GM23338 (cell line): ENCODE data around the gene SRPX2. TPM values are rescaled to one million over a fixed set of nuclear protein-coding genes. Genes with fewer than 3 reads are reported as not detected.

Experiments
- ATAC-seq: fragments of 200-7000 bp; cut with Tn5 transposase; 3 replicates; pipeline ENCODE4 v1.9.1; 2020
- DNase-seq: peaks from one replicate; pipeline ENCODE4 v3.0.0-alpha.2; 2015; ENCODE audit warnings: low spot score
- H2AFZ ChIP-seq: fragments of 200-600 bp; sonication (generic); 2 replicates; pipeline ENCODE4 v1.8.0; 2016; ENCODE audit warnings: antibody characterized with exemption, mild to moderate bottlenecking, moderate library complexity
- H3F3A ChIP-seq: fragments of 200-600 bp; sonication (generic); replicated peaks from 2 replicates; pipeline ENCODE4 v1.8.0; 2017; ENCODE audit warnings: antibody characterized with exemption, mixed run types, low read depth
- H3K27ac ChIP-seq: fragments of 200-600 bp; sonication (generic); 2 replicates; pipeline ENCODE4 v1.6.1; 2016; ENCODE audit warnings: low read depth
- H3K27me3 ChIP-seq: fragments of 200-600 bp; sonication (generic); 2 replicates; pipeline ENCODE4 v1.8.0; 2016; ENCODE audit warnings: mild to moderate bottlenecking, mixed run types, moderate library complexity; ENCODE audit not compliant: insufficient read depth
- H3K36me3 ChIP-seq: fragments of 200-600 bp; sonication (generic); 2 replicates; pipeline ENCODE4 v1.8.0; 2016; ENCODE audit warnings: mild to moderate bottlenecking; ENCODE audit not compliant: insufficient read depth
- H3K4me1 ChIP-seq: fragments of 200-600 bp; sonication (generic); 2 replicates; pipeline ENCODE4 v1.8.0; 2016; ENCODE audit warnings: mild to moderate bottlenecking, moderate library complexity; ENCODE audit not compliant: insufficient read depth
- H3K4me2 ChIP-seq: fragments of 200-600 bp; sonication (generic); 2 replicates; pipeline ENCODE4 v1.7.1; 2017; ENCODE audit warnings: mixed run types
- H3K4me3 ChIP-seq: fragments of 200-600 bp; sonication (generic); 2 replicates; pipeline ENCODE4 v1.6.1; 2016; ENCODE audit warnings: mixed run types
- H3K79me2 ChIP-seq: fragments of 200-600 bp; sonication (generic); replicated peaks from 2 replicates; pipeline ENCODE4 v1.8.0; 2017; ENCODE audit warnings: mild to moderate bottlenecking; ENCODE audit not compliant: insufficient read depth
- H3K9me2 ChIP-seq: fragments of 200-600 bp; sonication (generic); 2 replicates; pipeline ENCODE4 v1.8.0; 2017; ENCODE audit not compliant: insufficient read depth
- H4K20me1 ChIP-seq: fragments of 200-600 bp; sonication (generic); replicated peaks from 2 replicates; pipeline ENCODE4 v1.8.0; 2017; ENCODE audit warnings: mild to moderate bottlenecking; ENCODE audit not compliant: insufficient read depth
- H3K27ac Mint-ChIP-seq: 2 replicates; pipeline ENCODE4 v1.8.0; 2020; ENCODE audit warnings: inconsistent platforms, mild to moderate bottlenecking, moderate library complexity, mixed read lengths
- H3K27me3 Mint-ChIP-seq: 3 replicates; pipeline ENCODE4 v1.8.0; 2022; ENCODE audit warnings: low read depth, mild to moderate bottlenecking, moderate library complexity, mixed read lengths, inconsistent platforms; ENCODE audit not compliant: insufficient read depth, poor library complexity
- H3K36me3 Mint-ChIP-seq: 3 replicates; pipeline ENCODE4 v1.8.0; 2021; ENCODE audit warnings: low read depth, mild to moderate bottlenecking, inconsistent platforms, moderate library complexity, mixed read lengths
- H3K4me1 Mint-ChIP-seq: 3 replicates; pipeline ENCODE4 v1.8.0; 2020; ENCODE audit warnings: mild to moderate bottlenecking, inconsistent platforms, mixed read lengths
- H3K4me3 Mint-ChIP-seq: 3 replicates; pipeline ENCODE4 v1.8.0; 2021; ENCODE audit warnings: moderate library complexity, mild to moderate bottlenecking, inconsistent platforms, mixed read lengths
- H3K9me3 Mint-ChIP-seq: 3 replicates; pipeline ENCODE4 v1.8.0; 2020; ENCODE audit warnings: moderate library complexity, mild to moderate bottlenecking, inconsistent platforms, mixed read lengths
- CREB1 ChIP-seq: fragments of 250-450 bp; sonication (Bioruptor Pico); IDR thresholded peaks from 2 replicates; pipeline ENCODE4 v1.5.0; 2020; ENCODE audit warnings: low read depth, mild to moderate bottlenecking, moderate library complexity
- EZH2 ChIP-seq: fragments of 200-600 bp; sonication (generic); IDR thresholded peaks from one replicate; pipeline ENCODE4 v1.8.0; 2017; ENCODE audit warnings: antibody characterized with exemption, mild to moderate bottlenecking, low read depth; ENCODE audit not compliant: unreplicated experiment
- EZH2phosphoT487 ChIP-seq: fragments of 200-600 bp; sonication (generic); IDR thresholded peaks from one replicate; pipeline ENCODE4 v1.8.1; 2018; ENCODE audit warnings: antibody characterized with exemption; ENCODE audit not compliant: unreplicated experiment
- ZNF331 ChIP-seq: fragments of 250-450 bp; sonication (Bioruptor Pico); IDR thresholded peaks from 2 replicates; pipeline ENCODE4 v1.5.0; 2020; ENCODE audit warnings: low read depth, mild to moderate bottlenecking, moderate library complexity
- polyA plus RNA-seq: library from polyadenylated mRNA; unstranded; fragments of >200 nt; fragmentation: Nextera tagmentation; extraction: Ambion mirVana; gene quantifications from 2 replicates; pipeline ENCODE4 v1.2.1, GENCODE V29; 2016
- total RNA-seq: library from RNA; depleted of rRNA; stranded (reverse); fragments of >200 nt; shearing (Covaris generic); gene quantifications from 2 replicates; pipeline ENCODE4 v1.2.3, GENCODE V29; 2014
- TF ChIP-seq, protein P1 (sequence below): fragments of 250-450 bp; sonication (Bioruptor Pico); IDR thresholded peaks from 2 replicates; pipeline ENCODE4 v1.5.0; 2020; ENCODE audit warnings: mild to moderate bottlenecking, moderate library complexity
- TF ChIP-seq, protein P2 (sequence below): IDR thresholded peaks from one replicate; pipeline ENCODE4 v1.6.1; 2018; ENCODE audit warnings: antibody characterized with exemption; ENCODE audit not compliant: unreplicated experiment

SRPX2 gene
- total and polyA plus RNA-seq, 2 experiments from 2014 or later = not detected

DNA sequence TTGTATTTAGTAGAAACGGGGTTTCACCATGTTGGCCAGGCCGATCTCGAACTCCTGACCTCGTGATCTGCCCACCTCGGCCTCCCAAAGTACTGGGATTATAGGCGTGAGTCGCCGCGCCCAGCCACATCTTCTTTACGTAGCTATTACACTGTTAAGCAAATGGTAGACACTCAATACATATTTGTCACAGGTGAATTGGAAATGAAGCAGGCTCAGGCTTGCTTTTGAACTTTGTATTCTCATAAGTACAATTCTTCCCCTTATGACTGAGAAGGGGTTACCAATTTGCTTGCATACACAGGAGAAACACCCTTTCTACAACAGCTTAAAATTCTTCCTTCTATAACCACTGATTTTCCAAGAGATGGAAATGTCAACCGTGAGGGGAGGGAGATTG, 787 bp upstream of the SRPX2 start (continued):
- TF ChIP-seq, protein P1, sequence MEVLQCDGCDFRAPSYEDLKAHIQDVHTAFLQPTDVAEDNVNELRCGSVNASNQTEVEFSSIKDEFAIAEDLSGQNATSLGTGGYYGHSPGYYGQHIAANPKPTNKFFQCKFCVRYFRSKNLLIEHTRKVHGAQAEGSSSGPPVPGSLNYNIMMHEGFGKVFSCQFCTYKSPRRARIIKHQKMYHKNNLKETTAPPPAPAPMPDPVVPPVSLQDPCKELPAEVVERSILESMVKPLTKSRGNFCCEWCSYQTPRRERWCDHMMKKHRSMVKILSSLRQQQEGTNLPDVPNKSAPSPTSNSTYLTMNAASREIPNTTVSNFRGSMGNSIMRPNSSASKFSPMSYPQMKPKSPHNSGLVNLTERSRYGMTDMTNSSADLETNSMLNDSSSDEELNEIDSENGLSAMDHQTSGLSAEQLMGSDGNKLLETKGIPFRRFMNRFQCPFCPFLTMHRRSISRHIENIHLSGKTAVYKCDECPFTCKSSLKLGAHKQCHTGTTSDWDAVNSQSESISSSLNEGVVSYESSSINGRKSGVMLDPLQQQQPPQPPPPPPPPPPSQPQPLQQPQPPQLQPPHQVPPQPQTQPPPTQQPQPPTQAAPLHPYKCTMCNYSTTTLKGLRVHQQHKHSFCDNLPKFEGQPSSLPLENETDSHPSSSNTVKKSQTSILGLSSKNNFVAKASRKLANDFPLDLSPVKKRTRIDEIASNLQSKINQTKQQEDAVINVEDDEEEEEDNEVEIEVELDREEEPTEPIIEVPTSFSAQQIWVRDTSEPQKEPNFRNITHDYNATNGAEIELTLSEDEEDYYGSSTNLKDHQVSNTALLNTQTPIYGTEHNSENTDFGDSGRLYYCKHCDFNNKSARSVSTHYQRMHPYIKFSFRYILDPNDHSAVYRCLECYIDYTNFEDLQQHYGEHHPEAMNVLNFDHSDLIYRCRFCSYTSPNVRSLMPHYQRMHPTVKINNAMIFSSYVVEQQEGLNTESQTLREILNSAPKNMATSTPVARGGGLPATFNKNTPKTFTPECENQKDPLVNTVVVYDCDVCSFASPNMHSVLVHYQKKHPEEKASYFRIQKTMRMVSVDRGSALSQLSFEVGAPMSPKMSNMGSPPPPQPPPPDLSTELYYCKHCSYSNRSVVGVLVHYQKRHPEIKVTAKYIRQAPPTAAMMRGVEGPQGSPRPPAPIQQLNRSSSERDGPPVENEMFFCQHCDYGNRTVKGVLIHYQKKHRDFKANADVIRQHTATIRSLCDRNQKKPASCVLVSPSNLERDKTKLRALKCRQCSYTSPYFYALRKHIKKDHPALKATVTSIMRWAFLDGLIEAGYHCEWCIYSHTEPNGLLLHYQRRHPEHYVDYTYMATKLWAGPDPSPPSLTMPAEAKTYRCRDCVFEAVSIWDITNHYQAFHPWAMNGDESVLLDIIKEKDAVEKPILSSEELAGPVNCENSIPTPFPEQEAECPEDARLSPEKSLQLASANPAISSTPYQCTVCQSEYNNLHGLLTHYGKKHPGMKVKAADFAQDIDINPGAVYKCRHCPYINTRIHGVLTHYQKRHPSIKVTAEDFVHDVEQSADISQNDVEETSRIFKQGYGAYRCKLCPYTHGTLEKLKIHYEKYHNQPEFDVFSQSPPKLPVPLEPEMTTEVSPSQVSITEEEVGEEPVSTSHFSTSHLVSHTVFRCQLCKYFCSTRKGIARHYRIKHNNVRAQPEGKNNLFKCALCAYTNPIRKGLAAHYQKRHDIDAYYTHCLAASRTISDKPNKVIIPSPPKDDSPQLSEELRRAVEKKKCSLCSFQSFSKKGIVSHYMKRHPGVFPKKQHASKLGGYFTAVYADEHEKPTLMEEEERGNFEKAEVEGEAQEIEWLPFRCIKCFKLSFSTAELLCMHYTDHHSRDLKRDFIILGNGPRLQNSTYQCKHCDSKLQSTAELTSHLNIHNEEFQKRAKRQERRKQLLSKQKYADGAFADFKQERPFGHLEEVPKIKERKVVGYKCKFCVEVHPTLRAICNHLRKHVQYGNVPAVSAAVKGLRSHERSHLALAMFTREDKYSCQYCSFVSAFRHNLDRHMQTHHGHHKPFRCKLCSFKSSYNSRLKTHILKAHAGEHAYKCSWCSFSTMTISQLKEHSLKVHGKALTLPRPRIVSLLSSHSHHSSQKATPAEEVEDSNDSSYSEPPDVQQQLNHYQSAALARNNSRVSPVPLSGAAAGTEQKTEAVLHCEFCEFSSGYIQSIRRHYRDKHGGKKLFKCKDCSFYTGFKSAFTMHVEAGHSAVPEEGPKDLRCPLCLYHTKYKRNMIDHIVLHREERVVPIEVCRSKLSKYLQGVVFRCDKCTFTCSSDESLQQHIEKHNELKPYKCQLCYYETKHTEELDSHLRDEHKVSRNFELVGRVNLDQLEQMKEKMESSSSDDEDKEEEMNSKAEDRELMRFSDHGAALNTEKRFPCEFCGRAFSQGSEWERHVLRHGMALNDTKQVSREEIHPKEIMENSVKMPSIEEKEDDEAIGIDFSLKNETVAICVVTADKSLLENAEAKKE (CRISPR knock-in tag) = no peak
- TF ChIP-seq EZH2phosphoT487 (no peak), ZNF331 (CRISPR knock-in tag) (no peak)

DNA sequence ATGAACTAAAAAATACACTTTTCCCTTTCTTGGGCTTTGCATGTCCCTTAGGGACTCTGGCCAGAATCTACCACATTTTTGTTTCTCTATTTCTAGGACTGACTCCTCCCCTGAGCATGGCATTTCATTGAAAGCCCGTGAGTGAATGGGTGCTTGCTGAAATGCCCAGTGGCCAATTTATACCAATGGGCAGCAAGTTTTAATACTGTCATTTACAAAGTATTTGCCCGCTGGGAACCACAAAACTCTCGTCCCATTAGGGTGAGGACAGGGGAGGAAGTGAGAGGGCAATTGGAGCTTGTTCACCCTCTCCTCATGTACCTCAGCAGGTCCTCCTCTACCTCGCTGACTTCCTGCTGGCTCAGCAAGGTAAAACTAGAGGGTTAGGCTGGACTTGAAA, 1.1 kb downstream of the SRPX2 start:
- no peaks in the 10 kb centered on the region for H3K27me3 ChIP-seq
- peaks cover 20% of the 10 kb centered on the region for H3K4me1 Mint-ChIP-seq
- H3K27me3 Mint-ChIP-seq = peaks cover 2% of the 10 kb centered on the region
- H3K36me3 Mint-ChIP-seq = no peaks in the 10 kb centered on the region
- no peak for DNase-seq
- no peak overlapping the region for H3K27ac Mint-ChIP-seq
- H3K79me2 ChIP-seq = no peaks in the 10 kb centered on the region
- H3K4me3 Mint-ChIP-seq = no peak overlapping the region
- no peaks in the 10 kb centered on the region for H3K9me3 Mint-ChIP-seq
- H4K20me1 ChIP-seq = no peaks in the 10 kb centered on the region
- no peak overlapping the region for H3K4me2 ChIP-seq
- ATAC-seq = no peak
- no peaks in the 10 kb centered on the region for H3K36me3 ChIP-seq
- no peak overlapping the region for H2AFZ ChIP-seq
- no peak overlapping the region for H3K4me3 ChIP-seq
- peaks cover 5% of the 10 kb centered on the region for H3K4me1 ChIP-seq
- H3F3A ChIP-seq = no peaks in the 10 kb centered on the region
- no peak overlapping the region for H3K27ac ChIP-seq
- H3K9me2 ChIP-seq = no peaks in the 10 kb centered on the region
- TF ChIP-seq, protein P1 (CRISPR knock-in tag) = no peak
- no peak for TF ChIP-seq CREB1
- TF ChIP-seq, protein P2, sequence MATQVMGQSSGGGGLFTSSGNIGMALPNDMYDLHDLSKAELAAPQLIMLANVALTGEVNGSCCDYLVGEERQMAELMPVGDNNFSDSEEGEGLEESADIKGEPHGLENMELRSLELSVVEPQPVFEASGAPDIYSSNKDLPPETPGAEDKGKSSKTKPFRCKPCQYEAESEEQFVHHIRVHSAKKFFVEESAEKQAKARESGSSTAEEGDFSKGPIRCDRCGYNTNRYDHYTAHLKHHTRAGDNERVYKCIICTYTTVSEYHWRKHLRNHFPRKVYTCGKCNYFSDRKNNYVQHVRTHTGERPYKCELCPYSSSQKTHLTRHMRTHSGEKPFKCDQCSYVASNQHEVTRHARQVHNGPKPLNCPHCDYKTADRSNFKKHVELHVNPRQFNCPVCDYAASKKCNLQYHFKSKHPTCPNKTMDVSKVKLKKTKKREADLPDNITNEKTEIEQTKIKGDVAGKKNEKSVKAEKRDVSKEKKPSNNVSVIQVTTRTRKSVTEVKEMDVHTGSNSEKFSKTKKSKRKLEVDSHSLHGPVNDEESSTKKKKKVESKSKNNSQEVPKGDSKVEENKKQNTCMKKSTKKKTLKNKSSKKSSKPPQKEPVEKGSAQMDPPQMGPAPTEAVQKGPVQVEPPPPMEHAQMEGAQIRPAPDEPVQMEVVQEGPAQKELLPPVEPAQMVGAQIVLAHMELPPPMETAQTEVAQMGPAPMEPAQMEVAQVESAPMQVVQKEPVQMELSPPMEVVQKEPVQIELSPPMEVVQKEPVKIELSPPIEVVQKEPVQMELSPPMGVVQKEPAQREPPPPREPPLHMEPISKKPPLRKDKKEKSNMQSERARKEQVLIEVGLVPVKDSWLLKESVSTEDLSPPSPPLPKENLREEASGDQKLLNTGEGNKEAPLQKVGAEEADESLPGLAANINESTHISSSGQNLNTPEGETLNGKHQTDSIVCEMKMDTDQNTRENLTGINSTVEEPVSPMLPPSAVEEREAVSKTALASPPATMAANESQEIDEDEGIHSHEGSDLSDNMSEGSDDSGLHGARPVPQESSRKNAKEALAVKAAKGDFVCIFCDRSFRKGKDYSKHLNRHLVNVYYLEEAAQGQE = no peak
- no peak for TF ChIP-seq EZH2
